Neuronal stem cell (in vitro differentiated cells): ENCODE measurements around the gene OCA2.

Experiments
- DNase-seq: peaks from one replicate; pipeline ENCODE4 v3.0.0-alpha.2; 2013; ENCODE audit warnings: low spot score
- H2AFZ ChIP-seq: one replicate; pipeline ENCODE4 v1.6.1; 2013; ENCODE audit warnings: mild to moderate bottlenecking, low read length, inconsistent platforms
- H2AK5ac ChIP-seq: 2 replicates; pipeline ENCODE4 v1.6.1; 2013; ENCODE audit warnings: low read depth, mild to moderate bottlenecking, inconsistent platforms, low read length, moderate library complexity, mixed read lengths
- H2BK120ac ChIP-seq: 2 replicates; pipeline ENCODE4 v1.6.1; 2013; ENCODE audit warnings: low read depth, mild to moderate bottlenecking, inconsistent platforms, low read length, moderate library complexity, mixed read lengths
- H2BK12ac ChIP-seq: one replicate; pipeline ENCODE4 v1.6.1; 2013; ENCODE audit warnings: low read length, inconsistent platforms
- H2BK15ac ChIP-seq: 2 replicates; pipeline ENCODE4 v1.6.1; 2013; ENCODE audit warnings: mild to moderate bottlenecking, low read length, inconsistent platforms, mixed read lengths
- H2BK5ac ChIP-seq: one replicate; pipeline ENCODE4 v1.6.1; 2013; ENCODE audit warnings: inconsistent platforms, mild to moderate bottlenecking, low read length, moderate library complexity
- H3K14ac ChIP-seq: one replicate; pipeline ENCODE4 v1.6.1; 2013; ENCODE audit warnings: low read length, inconsistent platforms
- H3K18ac ChIP-seq: 2 replicates; pipeline ENCODE4 v1.6.1; 2013; ENCODE audit warnings: low read length, inconsistent platforms
- H3K23ac ChIP-seq: 2 replicates; pipeline ENCODE4 v1.6.1; 2013; ENCODE audit warnings: low read depth, mild to moderate bottlenecking, mixed read lengths, low read length, inconsistent platforms; ENCODE audit not compliant: poor library complexity
- H3K27ac ChIP-seq: replicated peaks from 3 replicates; pipeline ENCODE4 v1.5.1; 2013; ENCODE audit warnings: low read length, inconsistent platforms
- H3K27me3 ChIP-seq, 3 experiments: 2 replicates each; pipeline ENCODE4 v1.6.1; 2013; ENCODE audit warnings: low read length in 3 of 3, mild to moderate bottlenecking in 2 of 3, inconsistent platforms in 1 of 3, low read depth in 1 of 3, mixed read lengths in 1 of 3, moderate library complexity in 1 of 3; ENCODE audit not compliant: control insufficient read depth in 3 of 3, insufficient read depth in 3 of 3
- H3K36me3 ChIP-seq, 2 donors: replicated peaks in 1 of 2; 2 replicates each; pipeline ENCODE4 v1.6.1; 2013; ENCODE audit warnings: low read length in 2 of 2; ENCODE audit not compliant: control insufficient read depth in 2 of 2, insufficient read depth in 2 of 2
- H3K4ac ChIP-seq: 2 replicates; pipeline ENCODE4 v1.6.1; 2013; ENCODE audit warnings: inconsistent platforms, mild to moderate bottlenecking, low read length, moderate library complexity
- H3K4me1 ChIP-seq, 2 donors: 1 replicate in 1 of 2; 2 replicates in 1 of 2; pipeline ENCODE4 v1.6.1; 2013; ENCODE audit warnings: low read length in 2 of 2, low read depth in 1 of 2; ENCODE audit not compliant: control insufficient read depth in 2 of 2, insufficient read depth in 1 of 2
- H3K4me2 ChIP-seq: one replicate; pipeline ENCODE4 v1.6.1; 2013; ENCODE audit warnings: mild to moderate bottlenecking, low read length, inconsistent platforms; ENCODE audit not compliant: insufficient read depth, poor library complexity, severe bottlenecking
- H3K4me3 ChIP-seq, 2 donors: 2 replicates each; pipeline ENCODE4 v1.5.1; 2013; ENCODE audit warnings: low read length in 2 of 2, mild to moderate bottlenecking in 2 of 2, inconsistent platforms in 1 of 2, moderate library complexity in 1 of 2
- H3K79me1 ChIP-seq: one replicate; pipeline ENCODE4 v1.6.1; 2013; ENCODE audit warnings: low read depth, mild to moderate bottlenecking, inconsistent platforms, low read length, moderate library complexity
- H3K9ac ChIP-seq: one replicate; pipeline ENCODE4 v1.6.1; 2013; ENCODE audit warnings: mild to moderate bottlenecking, low read depth, low read length, inconsistent platforms; ENCODE audit not compliant: poor library complexity
- H3K9me3 ChIP-seq, 2 donors: replicated peaks in 1 of 2; 2 replicates each; pipeline versions ENCODE3 to v1.6.1; 2013; ENCODE audit warnings: low read length in 2 of 2, mild to moderate bottlenecking in 2 of 2, inconsistent platforms in 1 of 2, low read depth in 1 of 2, mixed read lengths in 1 of 2, moderate library complexity in 1 of 2; ENCODE audit not compliant: control insufficient read depth in 2 of 2, insufficient read depth in 1 of 2
- H4K8ac ChIP-seq: one replicate; pipeline ENCODE4 v1.6.1; 2013; ENCODE audit warnings: low read depth, mild to moderate bottlenecking, inconsistent platforms, low read length, moderate library complexity
- H4K91ac ChIP-seq: one replicate; pipeline ENCODE4 v1.6.1; 2013; ENCODE audit warnings: low read length, low read depth, mild to moderate bottlenecking, inconsistent platforms; ENCODE audit not compliant: poor library complexity
- WGBS, 2 donors: extraction: QIAGEN DNeasy Blood & Tissue Kit; methylation state at CpG; one replicate each; pipeline ENCODE4 v1.1.7; 2013; ENCODE audit warnings: missing lambda C conversion rate in 2 of 2, mixed read lengths in 1 of 2; ENCODE audit not compliant: insufficient read length in 2 of 2, insufficient replicate concordance in 1 of 2; ENCODE audit errors: extremely low coverage in 2 of 2; 5-methylcytosine and 5-hydroxymethylcytosine counted together

OCA2 gene

DNA sequence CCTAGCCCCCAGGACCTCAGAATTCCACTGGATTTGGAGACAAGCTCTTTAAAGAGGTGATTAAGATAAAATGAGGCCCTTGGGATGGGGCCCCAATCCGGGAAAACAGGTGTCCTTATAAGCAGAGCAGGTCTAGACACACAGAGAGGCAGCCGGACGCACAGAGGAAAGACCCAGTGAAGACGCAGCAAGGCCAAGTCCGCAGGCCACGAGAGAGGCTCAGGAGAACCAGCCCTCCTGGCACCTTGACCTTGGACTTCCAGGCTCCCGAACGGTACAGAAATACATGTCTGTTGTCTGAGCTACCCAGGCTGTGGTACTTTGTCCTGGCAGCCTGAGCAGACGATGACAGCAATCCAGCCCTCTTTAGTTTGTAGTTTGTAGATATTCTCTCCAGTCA lies 324.5 kb downstream of the OCA2 start:
- Histone ChIP-seq H3K9ac (no peak overlapping the region), H2BK5ac (no peak overlapping the region), H3K23ac (no peak overlapping the region), H3K4me2 (no peak overlapping the region), H2BK12ac (no peak overlapping the region), H3K4me1 (no peaks in the 10 kb centered on the region), H4K91ac (no peak overlapping the region), H3K27ac (no peak overlapping the region), H3K36me3 (no peaks in the 10 kb centered on the region), H3K4me3 (no peak overlapping the region), H3K27me3 (no peaks in the 10 kb centered on the region), H2BK120ac (peak overlapping the region; percentile 69), H3K18ac (peak overlapping the region; percentile 46), H3K9me3 (peaks cover 0 to 2% of the 10 kb centered on the region in 2 donors), H3K79me1 (peaks cover 1% of the 10 kb centered on the region), H4K8ac (no peak overlapping the region), H3K4ac (no peak overlapping the region), H2AK5ac (no peak overlapping the region), H3K14ac (no peak overlapping the region), H2BK15ac (peak overlapping the region; percentile 43), H2AFZ (no peak overlapping the region)
- WGBS, 2 donors = no CpG with 5 or more reads among the region's 9 CpGs
- DNase-seq = no peak

DNA sequence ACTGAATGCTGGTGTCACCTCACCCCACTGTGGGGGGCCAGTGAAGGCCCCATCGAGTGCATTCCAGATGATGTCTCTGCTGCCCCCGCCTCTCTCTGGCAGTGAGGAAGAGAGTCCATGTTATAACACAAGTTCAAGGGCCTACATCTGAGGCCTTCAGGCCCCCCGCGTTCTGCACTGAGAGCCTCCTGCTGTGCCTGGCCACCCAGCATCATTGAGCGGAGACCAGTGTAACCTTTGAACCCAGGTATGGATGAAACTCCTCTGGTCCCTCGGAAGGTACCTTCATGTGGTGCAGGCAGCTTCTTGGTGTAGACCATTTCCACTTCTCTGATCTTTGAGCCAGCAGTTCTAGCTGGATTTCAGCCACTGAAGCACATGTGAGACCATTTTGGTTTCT lies 324.9 kb downstream of the OCA2 start:
- Histone ChIP-seq H3K36me3 (no peaks in the 10 kb centered on the region), H3K4me3 (no peak overlapping the region), H3K14ac (no peak overlapping the region), H3K79me1 (peaks cover 1% of the 10 kb centered on the region), H4K91ac (no peak overlapping the region), H3K4me2 (no peak overlapping the region), H3K23ac (no peak overlapping the region), H2AK5ac (no peak overlapping the region), H3K18ac (no peak overlapping the region), H3K9ac (no peak overlapping the region), H2BK12ac (no peak overlapping the region), H2BK5ac (no peak overlapping the region), H2AFZ (no peak overlapping the region), H3K27me3 (no peaks in the 10 kb centered on the region), H3K27ac (no peak overlapping the region), H2BK120ac (peak overlapping the region; percentile 69), H2BK15ac (no peak overlapping the region), H3K4ac (no peak overlapping the region), H3K4me1 (no peaks in the 10 kb centered on the region), H3K9me3 (peaks cover 0 to 2% of the 10 kb centered on the region in 2 donors), H4K8ac (no peak overlapping the region)
- DNase-seq = no peak
- no CpG with 5 or more reads among the region's 6 CpGs for WGBS, 2 donors

DNA sequence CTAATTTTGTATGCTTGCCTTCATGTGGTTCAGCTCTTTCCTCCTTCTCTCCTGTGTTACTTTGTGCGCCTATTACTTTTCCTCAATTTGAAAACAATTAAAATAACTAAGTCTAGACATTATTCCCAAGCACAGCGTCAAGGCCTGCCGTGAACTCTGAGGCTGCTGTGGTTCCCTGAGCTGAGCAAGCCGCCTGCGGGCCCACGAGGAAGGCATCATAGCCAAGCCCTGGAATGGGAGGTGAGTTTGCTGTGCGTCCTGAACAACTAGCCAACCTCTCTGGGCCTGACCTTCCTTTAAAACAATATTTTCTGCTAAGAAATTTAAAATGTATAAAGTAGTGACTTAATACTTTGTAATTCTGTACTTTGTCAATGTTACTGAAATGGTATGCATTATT lies 327.2 kb downstream of the OCA2 start:
- no peak for DNase-seq
- Histone ChIP-seq H4K91ac (no peak overlapping the region), H3K23ac (no peak overlapping the region), H2BK5ac (no peak overlapping the region), H3K9ac (no peak overlapping the region), H2BK120ac (no peak overlapping the region), H3K27me3 (no peaks in the 10 kb centered on the region), H2BK12ac (no peak overlapping the region), H2AFZ (no peak overlapping the region), H3K14ac (no peak overlapping the region), H4K8ac (no peak overlapping the region), H3K27ac (no peak overlapping the region), H2BK15ac (no peak overlapping the region), H3K4me3 (no peak overlapping the region), H3K4me2 (no peak overlapping the region), H3K36me3 (no peaks in the 10 kb centered on the region), H3K9me3 (peaks cover 0 to 2% of the 10 kb centered on the region in 2 donors), H2AK5ac (no peak overlapping the region), H3K4ac (no peak overlapping the region), H3K4me1 (peaks cover 0 to 3% of the 10 kb centered on the region in 2 donors), H3K79me1 (peaks cover 1% of the 10 kb centered on the region), H3K18ac (no peak overlapping the region)
- no CpG with 5 or more reads among the region's 7 CpGs for WGBS, 2 donors

DNA sequence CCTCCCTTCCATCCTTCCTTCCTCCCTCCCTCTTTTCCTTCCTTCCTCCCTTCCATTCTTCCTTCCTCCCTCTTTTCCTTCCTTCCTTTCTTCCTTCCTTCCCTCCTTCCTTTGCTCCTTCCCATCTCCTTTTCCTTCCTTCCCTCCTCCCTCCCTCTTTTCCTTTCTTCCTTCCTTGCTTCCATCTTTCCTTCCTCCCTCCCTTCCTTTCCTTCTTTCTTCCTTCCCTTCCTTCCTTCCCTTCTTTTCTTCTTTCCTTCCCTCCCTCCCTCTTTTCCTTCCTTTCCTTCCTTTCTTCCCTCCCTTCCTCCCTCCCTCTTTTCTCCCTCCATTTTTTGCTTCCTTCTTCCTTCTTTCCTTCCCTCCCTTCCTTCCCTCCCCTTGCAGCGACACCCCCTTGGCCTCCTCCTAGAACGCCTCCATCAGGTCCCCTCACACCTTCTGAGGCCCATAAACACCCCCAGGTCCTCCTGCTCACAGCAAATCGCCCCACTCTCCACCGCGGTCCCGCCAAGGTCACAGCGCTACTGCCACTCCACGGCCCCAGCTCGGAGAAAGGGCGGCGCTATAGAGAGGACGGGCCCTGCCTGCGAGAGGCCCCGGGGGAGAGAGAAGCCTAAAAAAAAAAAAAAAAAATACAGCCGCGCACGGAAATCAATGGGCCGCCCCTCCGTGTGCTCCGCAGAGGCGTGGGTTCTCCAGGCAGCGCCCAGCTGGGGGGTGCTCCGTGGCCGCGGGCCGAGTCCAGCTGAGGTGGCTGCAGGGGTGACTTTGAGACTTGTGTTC lies 328.2 kb downstream of the OCA2 start:
- Histone ChIP-seq H3K27me3 (no peaks in the 10 kb centered on the region), H3K4me3 (no peak overlapping the region), H4K8ac (no peak overlapping the region), H2BK120ac (no peak overlapping the region), H3K27ac (no peak overlapping the region), H3K36me3 (no peaks in the 10 kb centered on the region), H3K79me1 (peaks cover 1% of the 10 kb centered on the region), H3K9me3 (peaks cover 0 to 5% of the 10 kb centered on the region in 2 donors), H4K91ac (no peak overlapping the region), H3K14ac (no peak overlapping the region), H2AK5ac (no peak overlapping the region), H3K4me1 (peaks cover 0 to 3% of the 10 kb centered on the region in 2 donors), H2BK15ac (no peak overlapping the region), H3K18ac (no peak overlapping the region), H3K9ac (no peak overlapping the region), H3K4me2 (no peak overlapping the region), H2AFZ (no peak overlapping the region), H2BK5ac (no peak overlapping the region), H3K23ac (no peak overlapping the region), H2BK12ac (no peak overlapping the region), H3K4ac (no peak overlapping the region)
- no CpG with 5 or more reads among the region's 26 CpGs for WGBS, 2 donors
- no peak for DNase-seq
